ENCODE measurements around the gene C2.
"Not testable (repeated sequence)": the region's sequence is repeated elsewhere in the genome, so short reads cannot be mapped to it uniquely, and the experiment has no call there.

The C2 gene

DNA sequence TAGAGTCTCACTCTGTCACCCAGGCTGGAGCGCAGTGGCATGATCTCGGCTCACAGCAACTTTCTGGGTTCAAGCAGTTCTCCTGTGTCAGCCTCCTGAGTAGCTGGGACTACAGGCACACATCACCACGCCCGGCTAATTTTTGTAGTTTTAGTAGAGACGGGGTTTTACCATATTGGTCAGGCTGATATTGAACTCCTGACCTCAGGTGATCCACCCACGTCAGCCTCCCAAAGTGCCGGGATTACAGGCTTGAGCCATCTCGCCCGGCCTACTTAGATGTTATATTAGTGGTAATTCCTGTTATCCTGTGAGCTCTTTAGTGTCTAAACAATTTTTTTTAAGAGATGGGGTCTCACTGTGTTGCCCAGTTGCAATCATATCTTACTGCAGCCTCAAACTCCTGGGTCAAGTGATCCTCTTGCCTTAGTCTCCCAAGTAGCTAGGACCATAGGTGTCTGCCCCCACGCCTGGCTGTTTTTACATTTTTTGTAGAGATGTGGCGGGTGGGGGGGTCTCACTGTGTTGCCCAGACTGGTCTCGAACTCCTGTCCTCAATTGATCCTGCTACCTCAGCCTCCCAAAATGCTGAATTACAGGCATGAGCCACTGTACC is 50.4 kb downstream of the C2 start:
- DNase-seq (ENCODE audit: low read depth in 3 of 3): no peak

DNA sequence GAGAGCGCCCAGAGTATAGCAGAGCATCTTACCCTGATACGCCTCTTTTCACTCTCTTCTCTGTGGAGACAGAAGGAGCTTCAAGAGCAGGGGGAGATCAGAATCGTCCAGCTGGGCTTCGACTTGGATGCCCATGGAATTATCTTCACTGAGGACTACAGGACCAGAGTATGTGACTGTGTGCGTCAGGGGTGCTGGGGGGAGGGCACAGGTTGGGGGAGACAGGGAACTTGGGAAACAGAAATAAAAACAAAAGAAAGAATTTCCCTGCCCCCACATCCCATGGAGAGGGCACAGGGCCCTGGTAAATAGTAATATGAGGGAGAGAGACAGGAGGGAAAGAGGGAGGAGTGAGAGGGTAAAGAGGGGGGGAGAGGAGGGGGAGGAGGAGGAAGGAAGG is 51.3 kb downstream of the C2 start:
- DNase-seq (ENCODE audit: low read depth in 3 of 3): no peak

DNA sequence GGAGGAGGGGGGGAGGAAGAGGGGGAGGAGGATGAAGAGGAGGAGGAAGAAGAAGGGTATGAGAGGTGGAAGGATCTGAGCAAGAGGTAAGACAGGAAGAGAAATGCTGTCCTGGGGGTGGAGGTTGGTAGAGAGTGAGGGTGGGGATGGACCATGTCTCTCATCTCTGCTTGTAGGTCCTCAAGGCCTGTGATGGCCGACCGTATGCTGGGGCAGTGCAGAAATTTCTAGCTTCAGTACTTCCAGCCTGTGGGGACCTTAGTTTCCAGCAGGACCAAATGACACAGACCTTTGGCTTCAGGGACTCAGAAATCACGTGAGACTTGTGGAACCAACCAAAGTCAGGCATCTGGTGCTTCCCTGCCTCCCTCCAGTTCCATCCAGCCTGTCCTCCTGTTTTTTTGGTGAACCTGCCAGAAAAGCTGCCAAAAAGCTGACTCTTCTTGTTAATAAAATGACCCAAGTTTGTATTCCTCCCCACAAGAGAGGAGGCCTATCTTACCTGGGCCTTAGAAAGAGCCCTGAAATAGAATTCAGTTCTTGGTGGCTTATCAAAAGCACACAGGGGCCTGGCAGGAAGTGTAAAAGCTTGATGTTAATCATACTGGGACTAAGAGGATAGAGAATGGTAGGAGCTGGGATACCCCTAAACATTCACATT is 51.9 kb downstream of the C2 start:
- no peak for DNase-seq (ENCODE audit: low read depth in 3 of 3)

DNA sequence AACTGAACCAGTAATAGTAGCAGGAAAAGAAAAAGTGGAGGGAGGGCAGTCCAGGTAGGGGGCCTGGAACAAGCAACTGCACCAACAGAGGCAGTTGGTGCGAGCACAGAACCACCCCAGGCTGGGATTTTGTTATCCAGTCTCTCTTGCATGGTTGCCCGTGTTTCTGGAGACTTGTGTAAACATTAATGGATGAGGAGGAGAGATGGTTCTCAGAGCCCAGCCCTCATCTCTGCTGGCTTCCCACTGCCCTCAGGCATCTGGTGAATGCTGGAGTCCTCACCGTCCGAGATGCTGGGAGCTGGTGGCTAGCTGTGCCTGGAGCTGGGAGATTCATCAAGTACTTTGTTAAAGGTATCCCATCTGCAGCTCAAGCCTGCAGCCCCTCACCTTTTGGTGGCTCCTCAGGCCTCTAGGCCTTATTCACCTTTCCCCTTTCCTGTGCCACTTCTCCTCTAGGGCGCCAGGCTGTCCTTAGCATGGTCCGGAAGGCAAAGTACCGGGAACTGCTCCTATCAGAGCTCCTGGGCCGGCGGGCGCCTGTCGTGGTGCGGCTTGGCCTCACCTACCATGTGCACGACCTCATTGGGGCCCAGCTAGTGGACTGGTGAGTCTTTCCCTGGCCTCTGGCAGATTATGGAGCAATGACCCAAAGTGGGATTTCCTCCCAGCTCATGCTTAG is 52.8 kb downstream of the C2 start:
- not testable (repeated sequence) for DNase-seq (ENCODE audit: low read depth in 3 of 3)

DNA sequence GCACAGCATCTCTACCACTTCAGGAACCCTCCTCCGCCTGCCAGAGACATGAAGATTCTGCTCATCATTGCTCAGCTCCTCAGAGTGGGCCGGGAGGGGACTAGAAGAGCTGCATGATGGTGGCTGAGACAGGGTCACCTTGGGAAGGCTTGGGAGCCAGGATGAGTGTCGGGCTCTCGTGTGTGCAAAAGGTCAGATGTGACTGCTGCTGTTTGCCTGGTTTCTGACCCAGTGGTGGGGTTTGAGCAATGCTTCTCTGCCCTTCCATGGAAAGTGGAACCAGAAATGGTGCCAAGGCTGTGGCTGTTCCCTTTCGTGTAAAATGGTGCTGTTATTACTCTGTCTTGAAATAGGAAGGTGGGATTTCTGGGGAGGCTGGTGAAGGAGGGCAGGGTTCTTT is 53.5 kb downstream of the C2 start:
- not testable (repeated sequence) for DNase-seq (ENCODE audit: low read depth in 3 of 3)

DNA sequence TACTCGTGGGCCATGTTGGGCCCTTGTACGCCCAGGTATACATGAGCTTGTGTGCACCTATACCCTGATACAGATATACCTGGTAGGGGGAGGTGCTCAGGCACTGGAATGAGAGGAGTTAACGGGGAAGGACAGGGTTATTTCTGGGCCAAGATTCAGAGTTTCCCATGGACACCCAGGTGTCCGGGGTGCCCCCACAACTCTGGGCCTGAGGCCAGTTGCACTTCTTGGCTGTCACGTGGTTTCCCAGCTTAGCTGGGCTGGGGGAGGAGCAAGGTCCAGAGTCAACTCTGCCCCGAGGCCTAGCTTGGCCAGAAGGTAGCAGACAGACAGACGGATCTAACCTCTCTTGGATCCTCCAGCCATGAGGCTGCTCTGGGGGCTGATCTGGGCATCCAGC is 54.2 kb downstream of the C2 start, which contains the start of gene C4A:
Gene C4A, plus strand, starts transcription at position 314 of the 400 bp plus-strand sequence. Its CDS starts 51 bp downstream, at position 365.
- not testable (repeated sequence) for DNase-seq (ENCODE audit: low read depth in 3 of 3)

DNA sequence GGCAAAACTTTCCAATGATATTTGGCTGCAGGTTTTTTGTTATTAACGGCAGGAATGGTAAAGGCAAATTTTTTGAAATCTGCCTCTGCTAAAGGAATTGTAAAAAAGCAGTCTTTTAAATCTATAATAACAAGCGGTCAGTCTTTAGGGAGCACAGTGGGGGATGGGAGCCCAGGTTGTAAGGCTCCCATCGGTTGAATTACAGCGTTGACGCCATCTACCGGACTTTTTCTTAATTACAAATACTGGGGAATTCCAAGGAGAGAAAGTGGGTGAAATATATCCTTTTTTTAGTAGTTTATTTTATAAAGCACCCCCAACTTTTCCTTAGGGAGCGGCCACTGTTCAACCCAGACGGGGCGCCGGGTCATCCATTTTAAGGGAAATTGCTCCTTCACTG is 61.8 kb downstream of the C2 start:
- DNase-seq (ENCODE audit: low read depth in 3 of 3): not testable (repeated sequence)

DNA sequence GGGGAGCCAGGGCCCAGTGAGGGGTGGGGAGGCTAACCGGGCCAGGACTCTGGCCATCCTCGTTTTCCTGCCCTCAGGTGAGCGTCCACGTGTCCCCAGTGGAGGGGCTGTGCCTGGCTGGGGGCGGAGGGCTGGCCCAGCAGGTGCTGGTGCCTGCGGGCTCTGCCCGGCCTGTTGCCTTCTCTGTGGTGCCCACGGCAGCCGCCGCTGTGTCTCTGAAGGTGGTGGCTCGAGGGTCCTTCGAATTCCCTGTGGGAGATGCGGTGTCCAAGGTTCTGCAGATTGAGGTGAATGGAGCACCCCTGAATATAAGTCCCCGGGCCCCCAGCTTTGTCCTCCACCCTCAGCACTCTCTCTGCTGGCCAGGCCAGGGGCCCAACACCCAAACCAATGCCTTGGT is 66.9 kb downstream of the C2 start:
- DNase-seq (ENCODE audit: low read depth in 3 of 3): not testable (repeated sequence)

Measured in stimulated activated CD4-positive, alpha-beta T cell treated with anti-CD3 and anti-CD28 coated beads, TNF-alpha, amount 100 ng/mL, for 4 hours (primary cell).